ENCODE results near the gene PIK3R4.
A peak's percentile ranks its signal among the peaks of the same experiment; 100 is the strongest.

The PIK3R4 gene

GRCh38 chr3:130783629-130784028 lies 37.0 kb upstream of the PIK3R4 start:
- H3K4me3 ChIP-seq (ENCODE audit: low read length) = no peak overlapping the region
- no peak for TF ChIP-seq CTCF (conservative IDR thresholded peaks at IDR 0.05; ENCODE audit: low read depth, low read length)
- DNase-seq (ENCODE audit: low read depth) = no peak

GRCh38 chr3:130779486-130779885 lies 32.9 kb upstream of the PIK3R4 start:
- TF ChIP-seq CTCF (conservative IDR thresholded peaks at IDR 0.05; ENCODE audit: low read depth, low read length) = no peak
- no peak for DNase-seq (ENCODE audit: low read depth)
- no peak overlapping the region for H3K4me3 ChIP-seq (ENCODE audit: low read length)

- no peak overlapping the region for H3K4me3 ChIP-seq (ENCODE audit: low read length)
- TF ChIP-seq CTCF (conservative IDR thresholded peaks at IDR 0.05; ENCODE audit: low read depth, low read length) = no peak
- no peak for DNase-seq (ENCODE audit: low read depth)
Measured at GRCh38 chr3:130779031-130779430, 32.4 kb upstream of the PIK3R4 start.

GRCh38 chr3:130773366-130773765 lies 26.7 kb upstream of the PIK3R4 start:
- TF ChIP-seq CTCF (conservative IDR thresholded peaks at IDR 0.05; ENCODE audit: low read depth, low read length) = no peak
- H3K4me3 ChIP-seq (ENCODE audit: low read length) = no peak overlapping the region
- DNase-seq (ENCODE audit: low read depth) = peak; percentile 52

GRCh38 chr3:130772129-130772528 lies 25.5 kb upstream of the PIK3R4 start:
- no peak overlapping the region for H3K4me3 ChIP-seq (ENCODE audit: low read length)
- no peak for TF ChIP-seq CTCF (conservative IDR thresholded peaks at IDR 0.05; ENCODE audit: low read depth, low read length)
- DNase-seq (ENCODE audit: low read depth) = no peak

- no peak for TF ChIP-seq CTCF (conservative IDR thresholded peaks at IDR 0.05; ENCODE audit: low read depth, low read length)
- H3K4me3 ChIP-seq (ENCODE audit: low read length) = no peak overlapping the region
- no peak for DNase-seq (ENCODE audit: low read depth)
Measured at GRCh38 chr3:130770644-130771043, 24.0 kb upstream of the PIK3R4 start.

- H3K4me3 ChIP-seq (ENCODE audit: low read length) = no peak overlapping the region
- no peak for TF ChIP-seq CTCF (conservative IDR thresholded peaks at IDR 0.05; ENCODE audit: low read depth, low read length)
- no peak for DNase-seq (ENCODE audit: low read depth)
Measured at GRCh38 chr3:130761730-130762311, 15.2 kb upstream of the PIK3R4 start.

All from retinal pigment epithelial cell (primary cell).